GM10266 (cell line): ENCODE data around the gene ADIPOQ.
"Not testable (repeated sequence)": the region's sequence is repeated elsewhere in the genome, so short reads cannot be mapped to it uniquely, and the experiment has no call there.

Source experiments
- DNase-seq: peaks from one replicate; pipeline ENCODE4 v3.0.0; 2012; ENCODE audit errors: extremely low spot score
- TF ChIP-seq, protein P1 (sequence below): IDR thresholded peaks from 2 replicates; pipeline ENCODE4 v1.5.1; 2012; ENCODE audit warnings: mild to moderate bottlenecking, low read depth; ENCODE audit not compliant: control insufficient read depth, insufficient read depth; ENCODE audit errors: missing control alignments

The ADIPOQ gene

DNA sequence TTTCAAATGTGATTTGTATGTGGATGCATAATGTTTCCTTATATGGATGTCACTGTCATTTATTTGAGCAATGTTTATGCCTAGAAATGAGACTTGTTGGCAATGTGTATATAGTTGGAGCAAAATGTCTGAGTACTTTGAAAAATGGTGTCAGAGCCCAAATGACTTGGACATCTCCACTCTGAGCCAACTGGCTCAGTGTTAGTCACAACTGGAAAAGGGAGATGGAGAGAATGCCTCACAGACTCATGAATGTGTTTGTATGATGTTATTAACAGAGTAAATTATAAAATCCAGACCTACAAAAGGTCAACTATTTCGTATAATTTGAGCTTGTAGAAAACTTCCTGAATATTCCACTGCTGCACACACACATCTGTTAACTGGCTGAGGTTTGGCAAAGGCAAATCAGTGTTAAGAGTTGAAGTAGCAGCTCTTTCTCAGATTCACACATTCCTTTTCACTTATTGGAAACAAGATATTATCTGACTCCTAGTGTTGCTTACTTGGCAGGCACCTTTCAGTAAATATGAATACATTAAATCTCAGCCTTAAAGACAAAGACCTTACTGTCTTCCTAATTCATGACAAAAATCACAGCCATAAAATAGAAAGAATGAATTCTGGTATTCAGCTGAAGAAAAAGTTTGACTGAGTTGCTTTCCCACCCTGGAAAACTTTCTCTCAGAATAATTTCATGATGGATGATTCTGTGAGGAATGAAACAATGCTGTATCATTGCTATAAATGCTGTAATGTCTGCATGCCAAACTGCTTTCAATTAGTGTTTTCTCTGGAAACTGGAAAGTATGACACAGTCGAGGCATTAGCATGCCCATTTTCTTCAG is 27.0 kb downstream of the ADIPOQ start:
- DNase-seq = no peak
- TF ChIP-seq, protein P1, sequence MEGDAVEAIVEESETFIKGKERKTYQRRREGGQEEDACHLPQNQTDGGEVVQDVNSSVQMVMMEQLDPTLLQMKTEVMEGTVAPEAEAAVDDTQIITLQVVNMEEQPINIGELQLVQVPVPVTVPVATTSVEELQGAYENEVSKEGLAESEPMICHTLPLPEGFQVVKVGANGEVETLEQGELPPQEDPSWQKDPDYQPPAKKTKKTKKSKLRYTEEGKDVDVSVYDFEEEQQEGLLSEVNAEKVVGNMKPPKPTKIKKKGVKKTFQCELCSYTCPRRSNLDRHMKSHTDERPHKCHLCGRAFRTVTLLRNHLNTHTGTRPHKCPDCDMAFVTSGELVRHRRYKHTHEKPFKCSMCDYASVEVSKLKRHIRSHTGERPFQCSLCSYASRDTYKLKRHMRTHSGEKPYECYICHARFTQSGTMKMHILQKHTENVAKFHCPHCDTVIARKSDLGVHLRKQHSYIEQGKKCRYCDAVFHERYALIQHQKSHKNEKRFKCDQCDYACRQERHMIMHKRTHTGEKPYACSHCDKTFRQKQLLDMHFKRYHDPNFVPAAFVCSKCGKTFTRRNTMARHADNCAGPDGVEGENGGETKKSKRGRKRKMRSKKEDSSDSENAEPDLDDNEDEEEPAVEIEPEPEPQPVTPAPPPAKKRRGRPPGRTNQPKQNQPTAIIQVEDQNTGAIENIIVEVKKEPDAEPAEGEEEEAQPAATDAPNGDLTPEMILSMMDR = no peak

DNA sequence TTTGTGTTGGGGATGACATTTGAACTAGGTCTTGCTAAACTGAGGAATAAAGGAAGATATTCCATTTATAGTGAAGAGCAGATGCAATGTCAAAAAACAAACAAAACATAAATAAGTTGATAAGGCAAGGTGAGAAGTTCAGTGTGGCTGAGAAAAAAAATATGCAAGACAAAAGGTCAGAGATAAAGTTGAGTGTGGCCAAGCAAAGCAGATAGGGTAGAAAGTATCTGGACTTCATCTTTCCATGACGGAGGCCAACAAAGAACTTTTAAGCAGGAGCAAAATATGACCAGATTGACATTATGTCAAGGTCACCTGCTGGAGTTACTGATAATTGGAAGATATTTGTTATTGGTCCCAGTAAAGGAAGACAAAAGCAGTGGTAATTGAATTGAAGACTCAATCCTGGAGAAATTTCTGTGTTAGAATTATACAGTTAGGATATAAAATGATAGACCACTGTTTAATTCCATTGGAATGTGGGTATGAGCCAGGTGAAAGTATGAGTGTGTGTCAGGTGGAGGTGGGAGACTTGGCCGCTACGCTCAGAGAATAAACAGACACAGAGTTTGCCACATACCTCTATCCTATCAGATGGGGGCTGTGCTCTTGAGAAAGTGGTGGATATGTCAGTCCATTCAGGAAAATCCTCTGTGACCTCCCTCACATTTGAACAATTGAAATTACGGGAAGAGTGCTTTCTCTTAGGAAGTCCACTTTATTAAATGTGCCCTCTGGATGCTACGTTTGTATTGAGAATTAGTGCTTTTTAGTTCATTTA is 28.1 kb downstream of the ADIPOQ start:
- TF ChIP-seq, protein P1 = no peak
- no peak for DNase-seq

DNA sequence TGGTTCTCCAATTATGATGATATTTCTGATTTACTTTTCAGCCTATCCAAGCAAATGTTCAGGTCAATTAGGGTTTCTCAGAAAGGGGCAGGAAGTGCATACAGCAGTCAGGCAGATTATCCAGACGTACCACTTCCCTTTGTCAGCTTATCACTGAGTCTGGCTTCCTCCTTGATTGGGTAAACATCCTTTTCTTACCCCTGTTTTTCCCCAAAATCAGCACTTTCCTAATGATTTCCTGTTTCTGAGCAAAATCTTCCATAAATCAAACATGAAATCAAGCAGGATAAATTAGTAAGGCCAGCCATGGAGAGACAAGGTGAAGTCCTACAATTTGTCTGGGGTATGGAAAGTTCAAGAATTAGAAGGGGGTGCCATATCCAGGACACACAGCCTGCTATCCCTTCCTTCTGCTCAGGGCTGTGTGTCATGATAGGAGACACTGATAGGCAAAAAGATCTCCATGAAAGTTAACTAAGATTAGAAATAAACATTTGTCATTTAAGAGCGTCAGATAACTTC is 29.0 kb downstream of the ADIPOQ start:
- DNase-seq = no peak
- TF ChIP-seq, protein P1 = no peak

DNA sequence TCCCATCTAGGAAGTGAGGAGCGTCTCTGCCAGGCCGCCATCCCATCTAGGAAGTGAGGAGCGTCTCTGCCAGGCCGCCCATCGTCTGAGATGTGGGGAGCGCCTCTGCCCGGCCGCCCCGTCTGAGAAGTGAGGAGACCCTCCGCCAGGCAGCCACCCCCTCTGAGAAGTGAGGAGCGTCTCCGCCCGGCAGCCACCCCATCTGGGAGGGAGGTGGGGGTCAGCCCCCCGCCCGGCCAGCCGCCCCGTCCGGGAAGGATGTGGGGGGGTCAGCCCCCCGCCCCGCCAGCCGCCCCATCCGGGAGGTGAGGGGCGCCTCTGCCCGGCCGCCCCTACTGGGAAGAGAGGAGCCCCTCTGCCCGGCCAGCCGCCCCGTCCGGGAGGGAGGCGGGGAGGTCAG is 31.3 kb downstream of the ADIPOQ start:
- not testable (repeated sequence) for DNase-seq

DNA sequence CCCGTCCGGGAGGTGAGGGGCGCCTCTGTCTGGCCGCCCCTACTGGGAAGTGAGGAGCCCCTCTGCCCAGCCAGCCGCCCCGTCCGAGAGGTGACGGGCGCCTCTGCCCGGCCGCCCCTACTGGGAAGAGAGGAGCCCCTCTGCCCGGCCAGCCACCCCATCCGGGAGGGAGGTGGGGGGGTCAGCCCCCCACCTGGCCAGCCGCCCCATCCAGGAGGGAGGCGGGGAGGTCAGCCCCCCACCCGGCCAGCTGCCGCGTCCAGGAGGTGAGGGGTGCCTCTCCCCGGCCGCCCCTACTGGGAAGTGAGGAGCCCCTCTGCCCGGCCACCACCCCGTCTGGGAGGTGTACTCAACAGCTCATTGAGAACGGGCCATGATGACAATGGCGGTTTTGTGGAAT is 31.7 kb downstream of the ADIPOQ start:
- not testable (repeated sequence) for DNase-seq

DNA sequence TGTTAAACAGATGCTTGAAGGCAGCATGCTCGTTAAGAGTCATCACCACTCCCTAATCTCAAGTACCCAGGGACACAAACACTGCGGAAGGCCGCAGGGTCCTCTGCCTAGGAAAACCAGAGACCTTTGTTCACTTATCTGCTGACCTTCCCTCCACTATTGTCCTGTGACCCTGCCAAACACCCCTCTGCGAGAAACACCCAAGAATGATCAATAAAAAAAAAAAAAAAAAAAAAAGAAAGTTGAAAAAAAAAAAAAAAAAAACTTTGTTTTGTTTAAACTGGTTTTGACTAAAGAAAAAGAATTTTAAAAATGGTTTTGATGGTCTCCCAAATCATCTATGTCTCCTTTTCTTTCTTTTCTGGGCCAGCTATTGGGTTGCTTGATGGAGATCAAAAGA is 32.3 kb downstream of the ADIPOQ start:
- DNase-seq = not testable (repeated sequence)

DNA sequence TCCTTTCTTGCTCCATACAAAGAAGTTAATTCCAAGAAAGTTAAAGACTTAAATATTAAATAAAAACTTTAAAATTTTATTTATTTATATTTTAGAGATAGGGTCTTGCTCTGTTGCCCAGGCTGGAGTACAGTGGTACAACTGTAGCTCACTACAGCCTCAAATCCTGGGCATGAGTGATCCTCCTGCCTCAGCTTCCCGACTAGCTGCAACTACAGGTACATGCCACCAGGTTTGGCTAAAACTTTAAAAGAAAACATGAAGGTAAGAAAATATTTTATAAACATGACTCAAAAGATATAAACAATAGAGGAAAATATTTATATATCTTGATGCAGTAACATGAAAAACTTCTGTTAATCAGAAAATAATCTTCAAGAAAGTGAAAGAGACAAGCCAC is 33.2 kb downstream of the ADIPOQ start:
- TF ChIP-seq, protein P1 = no peak

DNA sequence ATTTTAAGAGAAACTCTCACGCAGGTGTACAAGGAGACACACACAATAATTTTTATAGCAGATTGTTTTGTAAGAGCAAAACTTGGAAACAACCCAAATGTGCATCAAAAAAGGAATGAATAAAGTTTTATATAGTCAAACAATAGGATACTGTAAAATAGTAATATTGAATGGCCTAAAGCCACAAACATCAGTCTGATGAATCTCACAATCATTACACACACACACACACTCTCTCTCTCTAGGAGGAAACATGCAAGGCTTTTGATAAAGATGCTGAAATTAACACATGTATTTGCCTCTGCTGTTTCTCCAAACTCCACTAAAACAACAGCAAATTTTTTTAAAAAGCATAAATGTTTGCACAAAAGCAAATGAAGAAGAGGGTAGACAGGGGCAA is 37.3 kb downstream of the ADIPOQ start:
- no peak for DNase-seq
- TF ChIP-seq, protein P1 = no peak

More for the DNA sequence above, 33.2 kb downstream of the ADIPOQ start:
- no peak for DNase-seq
